GM19328 (cell line): ENCODE data around the gene CFAP157.

Source experiments
- ATAC-seq: cut with Tn5 transposase; IDR thresholded peaks from one replicate; pipeline ENCODE4 v1.9.1; 2021; ENCODE audit warnings: mild to moderate bottlenecking, moderate library complexity; ENCODE audit not compliant: unreplicated experiment

CFAP157 gene

DNA sequence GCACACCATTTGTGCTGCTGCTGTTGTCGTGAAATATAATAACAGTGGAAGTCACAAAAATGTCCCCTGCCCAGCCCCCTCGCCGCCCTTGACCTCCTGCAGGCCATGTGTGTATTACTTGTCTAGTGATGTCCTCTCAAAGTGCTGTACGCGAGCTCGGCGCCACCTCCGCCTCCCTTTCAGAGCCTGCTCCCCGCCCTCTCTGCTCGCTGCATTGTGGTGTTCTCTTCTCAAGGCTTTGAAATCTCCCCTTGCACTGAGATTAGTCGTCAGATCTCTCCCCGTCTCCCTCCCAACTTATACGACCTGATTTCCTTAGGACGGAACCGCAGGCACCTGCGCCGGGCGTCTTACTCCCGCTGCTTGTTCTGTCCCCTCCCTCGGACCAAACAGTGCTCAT is 14.7 kb upstream of the CFAP157 start:
- ATAC-seq = no peak

DNA sequence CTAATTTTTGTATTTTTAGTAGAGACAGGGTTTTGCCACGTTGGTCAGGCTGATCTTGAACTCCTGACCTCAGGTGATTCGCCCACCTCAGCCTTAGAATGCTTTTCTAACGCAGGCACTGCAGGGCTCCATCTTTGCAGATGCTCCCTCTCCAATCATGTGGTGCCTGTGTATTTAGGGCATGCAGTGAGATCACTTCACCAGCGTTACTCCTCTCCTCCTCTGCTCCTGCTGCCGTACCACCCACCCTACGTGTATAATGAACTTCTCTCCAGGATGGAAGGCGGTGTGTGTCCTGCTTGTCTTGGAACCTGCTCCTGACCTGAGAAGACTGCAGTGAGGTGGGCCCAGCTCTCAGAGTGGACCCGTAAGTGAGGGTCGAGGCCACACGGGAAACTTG is 13.6 kb upstream of the CFAP157 start:
- no peak for ATAC-seq

DNA sequence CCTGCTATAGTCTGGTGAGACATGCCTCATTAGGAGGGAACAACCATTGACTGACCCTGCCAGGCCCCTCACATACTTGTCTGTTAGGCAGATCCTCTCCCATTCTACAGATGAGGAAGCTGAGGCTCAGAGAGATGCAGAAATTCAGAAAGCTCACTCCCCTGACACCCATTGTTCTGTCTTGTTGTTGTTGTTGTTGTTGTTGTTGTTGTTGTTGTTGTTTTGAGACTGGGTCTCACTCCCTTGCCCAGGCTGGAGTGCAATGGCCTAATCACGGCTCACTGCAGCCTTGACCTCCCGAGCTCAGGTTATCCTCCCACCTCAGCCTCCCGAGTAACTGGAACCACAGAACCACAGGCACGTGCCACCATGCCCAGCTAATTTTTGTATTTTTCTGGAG is 13.1 kb upstream of the CFAP157 start:
- no peak for ATAC-seq

DNA sequence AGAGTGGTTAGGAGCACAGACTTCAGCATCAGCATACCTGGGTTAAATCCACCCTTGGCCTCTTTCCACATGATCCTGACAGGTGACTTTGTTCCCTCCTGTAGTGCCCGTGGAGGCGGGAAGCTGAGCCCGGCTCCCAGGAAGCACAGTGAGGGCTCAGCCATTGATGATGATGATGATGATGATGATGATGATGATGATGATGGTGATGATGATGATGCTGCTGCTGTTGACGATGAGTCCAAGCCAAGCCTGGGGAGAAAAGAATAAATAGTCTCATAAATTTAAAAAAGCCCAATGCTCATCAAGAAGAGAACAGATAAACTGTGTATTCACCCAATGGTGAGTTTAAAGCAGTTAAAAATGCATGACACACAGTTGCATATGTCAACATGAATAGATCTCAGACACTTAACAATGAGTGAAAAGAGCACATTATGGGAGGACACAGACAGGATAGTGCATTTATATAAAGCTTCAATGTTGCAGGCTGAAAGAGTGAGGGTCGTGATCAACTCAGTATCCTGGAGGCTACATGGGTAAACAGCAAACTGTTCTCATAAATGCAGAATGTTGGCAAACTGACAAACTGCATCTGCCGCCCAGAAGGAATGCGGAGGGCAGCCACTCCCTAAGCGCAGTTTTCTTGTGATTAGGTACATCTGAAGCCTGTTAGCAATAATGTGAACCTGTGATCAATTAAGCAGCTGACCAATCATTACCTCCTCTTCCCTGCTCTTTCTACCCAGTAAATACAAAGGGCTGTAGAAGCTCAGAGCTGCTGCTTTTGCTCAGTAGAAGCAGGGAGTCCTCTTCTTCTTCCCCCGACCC is 11.7 kb upstream of the CFAP157 start:
- no peak for ATAC-seq

DNA sequence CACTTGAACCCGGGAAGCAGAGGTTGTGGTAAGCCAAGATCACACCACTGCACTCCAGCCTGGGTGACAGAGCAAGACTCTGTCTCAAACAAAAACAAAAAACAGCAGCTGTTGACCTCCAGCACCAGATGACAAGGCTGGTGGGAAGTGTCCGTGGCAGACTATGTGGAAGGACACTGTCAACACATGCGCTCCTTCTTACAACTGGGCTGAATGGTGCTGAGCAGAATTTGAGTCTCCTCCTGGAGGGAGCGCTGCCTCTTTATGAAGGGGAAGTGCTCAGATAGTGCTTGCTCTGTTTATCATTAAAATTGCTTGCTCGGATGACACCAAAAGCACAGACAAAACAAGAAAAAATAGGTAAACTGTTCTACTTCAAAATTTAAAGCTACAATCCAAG is 9.2 kb upstream of the CFAP157 start:
- ATAC-seq = no peak

DNA sequence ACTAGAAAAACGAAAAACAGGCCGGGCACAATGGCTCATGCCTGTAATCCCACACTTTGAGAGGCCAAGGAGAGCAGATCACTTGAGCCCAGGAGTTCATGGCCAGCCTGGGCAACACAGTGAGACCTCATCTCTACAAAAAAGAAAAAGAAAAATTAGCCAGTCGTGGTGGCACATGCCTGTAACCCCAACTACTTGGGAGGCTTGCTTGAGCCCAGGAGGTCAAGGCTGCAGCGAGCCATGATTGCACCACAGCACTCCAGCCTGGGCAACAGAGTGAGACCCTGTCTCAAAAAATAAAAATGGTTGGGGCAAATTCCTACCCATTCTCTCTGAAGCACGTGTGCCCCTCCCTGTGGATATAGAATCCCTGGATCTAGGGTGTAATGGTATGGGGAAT is 8.4 kb upstream of the CFAP157 start:
- no peak for ATAC-seq

DNA sequence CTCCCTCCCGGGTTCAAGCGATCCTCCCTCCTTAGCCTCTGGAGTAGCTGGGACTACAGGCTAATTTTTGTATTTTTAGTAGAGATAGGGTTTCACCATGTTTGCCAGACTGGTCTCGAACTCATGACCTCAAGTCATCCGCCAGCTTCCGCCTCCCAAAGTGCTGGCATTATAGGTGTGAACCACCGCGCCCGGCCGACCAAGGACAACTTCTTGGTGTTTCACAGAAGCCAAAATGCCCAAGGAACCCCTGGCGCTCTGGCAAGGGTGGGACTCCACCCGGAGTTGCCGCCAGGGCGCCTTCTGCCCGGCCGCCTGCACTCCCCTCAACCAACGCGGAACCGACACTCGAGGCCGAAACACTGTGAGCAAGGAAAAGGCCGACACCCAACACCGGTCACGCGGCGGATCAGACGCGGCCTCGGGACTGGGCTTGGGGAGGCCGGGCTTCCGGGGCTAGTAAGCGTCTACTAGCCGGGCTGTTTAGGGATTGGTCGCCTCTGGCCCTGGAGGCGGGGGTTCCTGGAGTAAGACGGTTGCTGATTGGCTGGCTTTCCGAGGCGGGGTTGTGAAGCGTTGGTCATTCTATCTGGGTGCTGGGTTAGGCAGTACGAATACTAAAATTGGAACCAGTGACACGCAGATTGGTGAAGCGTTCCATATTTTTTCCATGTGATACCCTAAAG is 7.7 kb upstream of the CFAP157 start:
- ATAC-seq = peak; percentile 91

DNA sequence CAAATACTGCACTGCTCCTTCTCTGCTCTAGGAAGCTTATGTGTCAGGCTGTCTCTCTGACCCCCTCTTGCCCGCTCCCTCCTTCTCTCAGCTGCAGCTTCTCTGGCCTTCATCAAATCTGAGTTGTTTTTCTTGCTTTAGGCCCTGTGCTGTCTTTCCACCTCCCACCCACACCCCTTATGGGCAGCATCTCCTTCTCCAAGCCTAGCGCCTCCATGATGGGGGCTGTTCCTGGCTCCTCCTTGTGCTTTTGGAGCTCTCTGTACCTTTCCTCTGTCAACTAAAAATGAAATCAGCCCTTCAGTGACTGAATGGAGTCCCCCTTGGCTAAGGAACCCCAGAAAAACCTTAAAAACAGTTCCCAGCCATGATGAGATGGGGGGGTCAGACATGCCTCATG is 6.6 kb upstream of the CFAP157 start:
- no peak for ATAC-seq

DNA sequence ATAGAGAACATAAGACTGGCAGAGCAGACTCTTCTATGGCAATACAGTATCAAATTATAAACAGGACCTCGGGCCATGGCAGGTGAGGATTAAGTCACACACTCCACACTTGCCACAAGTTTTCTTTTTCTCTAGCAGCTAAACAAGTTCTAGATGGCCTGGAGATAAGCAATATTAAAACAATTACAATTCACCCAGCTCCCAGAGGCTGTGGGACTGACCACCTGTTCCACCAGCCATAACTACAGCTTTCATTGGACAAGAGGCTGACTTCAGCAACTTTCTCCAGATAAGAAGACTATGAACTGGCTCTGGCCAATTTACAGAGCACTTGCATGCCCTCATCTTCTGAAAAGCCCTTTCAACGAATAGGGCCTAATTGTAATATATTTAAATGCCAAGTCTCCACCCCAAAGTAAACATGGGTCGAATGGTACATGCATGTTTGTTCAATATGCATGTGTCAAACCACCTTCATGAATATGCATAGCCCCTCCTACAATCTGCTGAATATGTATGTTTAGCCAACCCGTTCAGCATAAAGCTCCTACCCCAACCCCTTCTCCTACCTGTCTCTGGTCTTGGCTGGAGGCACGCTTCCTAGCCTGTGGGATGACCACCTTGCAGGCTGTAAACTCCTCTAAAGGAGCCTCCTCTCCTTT is 6.1 kb upstream of the CFAP157 start:
- ATAC-seq = no peak

DNA sequence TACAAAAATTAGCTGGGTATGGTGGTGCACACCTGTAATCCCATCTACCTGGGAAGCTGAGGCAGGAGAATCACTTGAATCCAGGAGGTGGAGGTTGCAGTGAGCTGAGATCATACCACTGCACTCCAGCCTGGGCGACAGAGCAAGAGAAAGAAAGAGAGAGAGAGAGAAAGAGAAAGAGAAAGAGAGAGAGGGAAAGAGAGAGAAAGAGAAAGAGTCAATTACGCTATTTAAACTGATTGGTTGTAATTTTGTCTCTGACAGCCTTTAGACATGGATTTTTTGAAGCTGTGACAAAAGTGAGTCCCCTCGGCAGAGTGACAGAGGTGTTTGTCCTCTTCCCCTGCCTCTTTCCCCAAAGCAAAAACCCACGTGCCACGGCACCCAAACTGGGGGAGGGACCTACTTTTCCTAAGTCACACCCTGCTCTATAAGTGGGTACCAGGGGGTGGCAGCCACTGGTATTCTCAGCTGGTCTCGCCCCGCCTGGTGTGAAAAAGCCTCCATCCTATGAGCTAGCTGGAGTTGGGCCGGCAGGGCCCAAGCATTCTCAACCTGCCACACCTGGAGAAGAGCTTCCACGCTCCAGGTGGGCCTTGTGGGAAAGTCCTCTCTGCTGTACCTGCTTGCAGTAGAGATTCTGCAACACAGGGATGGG is 3.4 kb upstream of the CFAP157 start:
- ATAC-seq = no peak

DNA sequence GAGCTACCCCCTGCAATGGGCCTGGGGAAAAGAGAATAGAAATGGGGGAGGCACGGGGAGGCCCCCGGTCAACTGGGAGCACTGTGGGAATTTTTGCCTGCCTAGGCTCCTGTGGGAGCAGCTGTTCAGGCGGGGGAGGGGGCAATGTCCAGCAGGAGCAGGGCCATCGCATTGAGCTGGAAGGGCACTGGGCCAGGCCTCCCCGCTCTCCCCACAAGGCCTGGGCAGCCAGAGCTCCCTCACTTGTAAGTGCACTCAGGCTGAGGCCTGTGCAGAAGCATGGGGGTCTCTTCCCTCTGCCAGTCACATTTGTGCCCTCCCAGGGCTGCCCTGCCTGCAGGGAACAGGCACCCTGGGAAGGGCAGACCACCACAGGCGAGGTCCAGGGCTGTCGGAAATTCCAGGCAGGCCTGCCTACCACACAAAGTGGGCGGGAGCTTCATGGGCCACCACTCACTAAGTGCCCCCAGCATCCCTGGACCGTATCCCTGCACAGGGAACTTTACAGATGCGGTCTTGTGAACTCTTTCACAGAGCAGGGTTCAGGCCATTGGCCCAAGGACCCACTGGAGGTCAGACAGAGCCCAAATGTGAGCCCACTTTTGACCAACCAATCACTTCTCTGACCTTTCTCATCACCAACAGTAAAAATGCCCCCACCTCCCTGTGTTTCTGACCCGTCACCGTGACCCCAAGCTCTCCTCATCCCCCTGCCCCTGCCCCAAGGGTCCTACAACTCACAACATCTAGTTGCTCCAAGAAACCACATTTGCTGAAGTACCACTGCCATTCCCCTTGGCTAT is 1.0 kb upstream of the CFAP157 start:
- ATAC-seq = no peak

DNA sequence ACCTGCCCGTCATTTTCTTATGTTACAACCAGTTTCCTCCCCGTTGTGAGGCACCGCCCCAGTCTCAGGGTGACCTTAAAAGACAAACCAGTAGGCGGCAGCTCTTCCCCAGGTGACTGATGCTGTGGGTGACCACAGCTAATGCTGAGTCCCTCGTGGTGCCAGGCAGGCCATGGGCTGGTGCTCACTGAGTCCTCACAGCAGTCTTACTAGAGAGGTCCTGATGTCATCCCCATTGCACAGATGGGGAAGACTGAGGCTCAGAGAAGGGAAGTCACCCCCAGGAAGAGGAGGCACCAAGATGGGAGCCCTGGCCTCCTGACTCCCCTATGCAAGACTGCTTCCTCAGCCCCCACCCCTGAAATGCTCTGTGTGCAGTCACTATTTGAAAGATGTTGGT is 978 bp downstream of the CFAP157 start:
- no peak for ATAC-seq

DNA sequence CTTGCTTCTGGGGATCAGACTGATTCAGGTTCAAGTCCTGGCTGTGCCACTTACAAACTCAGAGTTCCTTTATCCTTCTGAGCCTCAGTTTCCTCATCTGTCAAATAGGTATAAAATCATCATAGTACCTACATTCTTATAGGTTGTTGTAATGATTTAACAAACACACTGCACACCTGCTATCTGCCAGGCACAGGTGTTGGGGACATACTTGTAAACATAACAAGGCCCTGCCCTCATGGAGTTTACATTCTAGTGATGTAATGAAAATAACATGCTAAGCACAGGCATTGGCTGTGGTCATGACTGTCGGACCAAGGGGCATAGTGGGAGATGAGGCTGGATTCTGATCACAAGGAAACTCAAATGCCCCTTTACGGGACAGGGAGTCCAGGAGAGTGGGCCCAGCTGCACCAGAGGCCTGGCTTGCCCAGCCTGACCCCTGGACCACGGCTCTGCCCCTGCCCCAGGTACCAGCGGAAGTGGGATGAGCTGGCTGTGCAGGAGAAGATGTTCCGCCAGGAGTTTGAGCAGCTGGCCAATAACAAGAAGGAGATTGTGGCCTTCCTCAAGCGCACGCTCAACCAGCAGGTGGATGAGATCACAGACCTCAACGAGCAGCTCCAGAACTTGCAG is 2.3 kb downstream of the CFAP157 start:
- ATAC-seq = no peak

DNA sequence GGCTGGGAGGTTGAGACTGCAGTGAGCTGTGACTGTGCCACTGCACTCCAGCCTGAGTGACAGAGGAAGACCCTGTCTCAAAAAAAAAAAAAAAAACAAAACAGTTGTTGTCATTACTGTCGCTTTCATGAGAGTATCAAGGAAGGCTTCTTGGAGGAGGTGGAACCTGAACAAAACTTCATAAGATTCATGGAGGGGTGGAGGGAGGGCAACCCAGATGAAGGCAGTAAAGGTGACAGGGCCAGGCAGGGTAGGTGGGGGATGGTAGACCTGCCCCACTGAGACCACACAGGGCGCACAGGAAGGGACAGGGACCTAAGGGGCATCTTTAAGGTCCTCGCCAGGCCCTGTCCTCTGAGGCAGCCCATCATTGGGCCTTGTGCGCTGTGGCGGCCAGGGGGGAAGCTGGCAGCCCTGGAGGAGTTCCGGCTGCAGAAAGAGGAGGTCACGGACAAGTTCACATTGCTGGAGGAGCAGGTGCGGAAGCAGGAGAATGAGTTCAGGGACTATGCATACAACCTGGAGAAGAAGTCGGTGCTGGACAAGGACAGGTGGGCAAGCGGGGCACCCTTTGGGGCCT is 3.5 kb downstream of the CFAP157 start:
- no peak for ATAC-seq

DNA sequence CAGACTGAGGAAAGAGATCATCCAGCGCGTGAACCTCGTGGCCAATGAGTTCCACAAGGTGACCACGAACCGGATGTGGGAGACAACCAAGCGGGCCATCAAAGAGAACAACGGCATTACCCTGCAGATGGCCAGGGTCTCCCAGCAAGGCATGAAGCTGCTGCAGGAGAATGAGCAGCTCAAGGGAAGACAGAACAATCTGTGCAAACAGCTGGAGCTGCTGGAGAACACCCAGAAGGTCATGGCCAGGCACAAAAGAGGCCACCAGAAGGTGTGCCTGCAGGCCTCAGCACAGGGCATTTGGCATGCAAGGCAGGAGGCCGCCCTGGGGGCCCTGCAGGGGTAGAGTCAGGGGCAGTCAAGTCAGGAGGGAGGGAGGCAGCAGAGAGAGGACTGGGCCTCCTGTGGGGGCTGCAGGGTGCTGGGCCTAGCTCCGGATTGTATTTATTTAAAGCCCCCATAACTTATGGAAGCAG is 4.5 kb downstream of the CFAP157 start:
- ATAC-seq = no peak

DNA sequence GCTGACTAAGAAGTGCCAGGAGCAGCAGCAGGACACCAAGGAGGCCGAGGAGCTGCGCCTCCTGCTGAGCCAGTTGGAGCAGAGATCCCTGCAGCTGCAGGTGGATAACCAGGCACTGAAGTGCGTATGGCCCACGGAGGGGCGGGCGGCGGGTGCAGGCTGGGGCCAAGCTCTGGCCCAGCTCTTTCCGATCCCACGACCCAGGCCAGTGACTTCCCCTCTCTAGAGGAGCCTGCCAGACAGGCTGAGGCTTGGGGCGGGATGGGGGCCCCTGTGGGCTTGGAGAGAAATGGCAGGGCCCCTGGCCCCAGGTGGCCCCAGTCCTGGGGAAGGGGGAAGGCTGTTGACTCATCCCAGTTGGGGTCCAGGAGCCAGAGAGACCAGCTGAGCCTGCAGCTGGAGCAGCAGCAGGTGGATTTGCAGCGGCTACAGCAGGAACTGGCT is 5.1 kb downstream of the CFAP157 start:
- no peak for ATAC-seq

DNA sequence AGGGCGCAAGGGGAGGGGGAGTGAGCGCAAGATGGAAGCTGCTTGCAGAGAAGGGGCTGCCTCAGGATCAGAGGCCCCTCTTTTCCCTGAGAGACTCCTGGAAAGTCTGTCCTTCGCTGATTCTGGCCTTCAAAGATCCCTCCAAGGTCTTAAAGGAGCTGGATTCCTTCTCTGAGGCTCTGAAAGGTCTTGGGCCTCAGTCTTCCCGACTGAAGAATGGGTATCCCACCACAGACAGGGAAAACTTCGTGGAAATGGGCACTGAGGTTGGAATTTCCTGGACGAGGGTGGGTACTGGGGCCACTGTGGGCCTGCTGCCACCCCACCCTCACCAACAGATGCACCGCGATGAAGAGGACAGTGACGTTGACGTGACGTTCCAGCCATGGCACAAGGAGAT is 5.6 kb downstream of the CFAP157 start:
- ATAC-seq = no peak

DNA sequence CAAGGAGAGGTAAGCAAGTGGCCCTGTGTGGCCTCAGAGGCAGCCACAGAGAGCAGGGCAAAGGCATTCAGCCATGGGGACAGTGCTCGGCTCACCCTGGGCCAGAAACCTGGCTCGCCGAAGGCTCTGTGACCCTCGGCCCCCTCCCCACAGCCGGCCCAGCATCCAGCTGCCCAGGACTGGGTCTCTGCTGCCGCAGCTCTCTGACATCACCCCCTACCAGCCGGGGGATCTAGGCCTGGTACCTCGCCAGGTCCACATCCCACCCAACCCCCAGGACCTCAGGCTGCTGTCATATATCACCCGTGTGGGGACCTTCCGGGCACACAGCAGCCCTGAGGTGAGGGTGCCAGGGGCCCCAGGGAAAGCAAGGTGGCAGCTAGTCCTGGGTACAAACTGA is 6.1 kb downstream of the CFAP157 start:
- ATAC-seq = no peak

DNA sequence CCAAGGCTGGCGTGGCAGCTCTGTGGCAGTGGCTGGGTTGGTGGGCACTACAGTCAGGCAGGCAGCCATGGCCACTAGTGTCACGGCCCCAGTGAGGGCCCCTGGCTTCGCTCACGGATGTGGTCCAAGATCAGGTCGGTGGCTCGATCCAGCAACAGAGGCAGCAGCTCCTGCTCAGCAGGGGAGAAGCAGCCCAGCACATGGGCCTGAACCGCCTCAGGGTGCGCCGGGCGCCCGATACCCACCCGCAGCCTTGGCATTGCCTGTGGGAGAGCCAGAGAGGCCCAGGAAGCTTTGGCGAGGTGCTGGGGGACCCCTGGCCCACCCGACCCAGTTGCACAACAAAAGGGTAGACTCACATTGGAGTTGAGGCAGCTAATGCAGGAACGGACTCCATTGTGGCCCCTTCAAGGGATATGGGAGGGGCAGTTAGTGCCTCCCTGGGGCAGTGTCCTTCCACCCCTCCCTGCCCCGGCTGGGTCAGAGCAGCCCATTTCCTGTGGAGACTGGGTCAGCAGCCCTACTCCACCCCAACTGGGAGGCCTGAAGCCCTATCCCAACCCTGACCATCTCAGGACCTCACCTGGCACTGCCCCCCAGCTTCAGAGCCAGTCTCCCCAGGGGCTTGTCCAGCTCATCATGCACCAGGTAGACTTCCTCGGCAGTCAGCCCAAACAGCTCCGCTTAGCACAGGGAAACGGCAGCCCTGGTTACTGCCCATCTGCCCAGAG is 7.4 kb downstream of the CFAP157 start:
- ATAC-seq = no peak
